SK-MEL-5 (cell line): Measurements from ENCODE around the gene FICD. TPM values are rescaled to one million over a fixed set of nuclear protein-coding genes. Genes with fewer than 3 reads are reported as not detected.
A peak's percentile ranks its signal among the peaks of the same experiment; 100 is the strongest.

Experiments used
- DNase-seq: peaks from one replicate; pipeline ENCODE4 v3.0.0-alpha.2; 2016; ENCODE audit warnings: low read depth, low spot score
- in situ Hi-C: cut with HindIII; loops from 2 replicates; pipeline ENCODE4 v1.10.0; 2016; ENCODE audit warnings: low sequenced_read_pairs, high pct_unique_total_duplicates, low pct_unique_long_range_greater_than_20kb
- total RNA-seq: library from RNA; depleted of rRNA; stranded (reverse); fragments of >200 nt; shearing (Covaris generic); gene quantifications from 2 replicates; pipeline ENCODE4 v1.2.3, GENCODE V29; 2014

Gene FICD
- total RNA-seq, 1 experiment from 2014 or later: 7.4 TPM

- in situ Hi-C loops: no loop called here
- DNase-seq: no peak
These were observed 23.8 kb upstream of the FICD start for GRCh38 chr12:108491256-108491655.

GRCh38 chr12:108495054-108495453 is 20.0 kb upstream of the FICD start:
- DNase-seq: peak; percentile 81
- in situ Hi-C loops: no loop called here

GRCh38 chr12:108495823-108496579 is 19.1 kb upstream of the FICD start:
- in situ Hi-C loops: no loop called here
- DNase-seq: no peak

GRCh38 chr12:108498136-108498535 is 16.9 kb upstream of the FICD start:
- no peak for DNase-seq

GRCh38 chr12:108502922-108503321 is 12.2 kb upstream of the FICD start:
- no peak for DNase-seq
- in situ Hi-C loops: no loop called here

More at GRCh38 chr12:108498136-108498535, 16.9 kb upstream of the FICD start:
- in situ Hi-C loops: no loop called here

- in situ Hi-C loops: no loop called here
- no peak for DNase-seq
These were observed 9.9 kb upstream of the FICD start for GRCh38 chr12:108505129-108505528.

- in situ Hi-C loops: no loop called here
- DNase-seq: no peak
These were observed 7.0 kb upstream of the FICD start for GRCh38 chr12:108507971-108508642.

- no peak for DNase-seq
- in situ Hi-C loops: no loop called here
These were observed 5.3 kb upstream of the FICD start for GRCh38 chr12:108509806-108510205.

GRCh38 chr12:108510836-108511235 is 4.2 kb upstream of the FICD start:
- DNase-seq: no peak
- in situ Hi-C loops: no loop called here

- DNase-seq: peak; percentile 82
- in situ Hi-C loops: no loop called here
These were observed 3.2 kb upstream of the FICD start for GRCh38 chr12:108511633-108512540.

- DNase-seq: no peak
- in situ Hi-C loops: no loop called here
These were observed 557 bp upstream of the FICD start for GRCh38 chr12:108514468-108514972.

- in situ Hi-C loops: no loop called here
- no peak for DNase-seq
These were observed 839 bp downstream of the FICD start for GRCh38 chr12:108515916-108516315.

GRCh38 chr12:108516511-108517275 is 1.6 kb downstream of the FICD start:
- DNase-seq: peak; percentile 43
- in situ Hi-C loops: no loop called here

GRCh38 chr12:108517288-108518100 is 2.4 kb downstream of the FICD start:
- DNase-seq: no peak
- in situ Hi-C loops: no loop called here

GRCh38 chr12:108518101-108518715 is 3.1 kb downstream of the FICD start:
- no peak for DNase-seq
- in situ Hi-C loops: no loop called here
